ENCODE measurements around the gene FUBP3.

DNA sequence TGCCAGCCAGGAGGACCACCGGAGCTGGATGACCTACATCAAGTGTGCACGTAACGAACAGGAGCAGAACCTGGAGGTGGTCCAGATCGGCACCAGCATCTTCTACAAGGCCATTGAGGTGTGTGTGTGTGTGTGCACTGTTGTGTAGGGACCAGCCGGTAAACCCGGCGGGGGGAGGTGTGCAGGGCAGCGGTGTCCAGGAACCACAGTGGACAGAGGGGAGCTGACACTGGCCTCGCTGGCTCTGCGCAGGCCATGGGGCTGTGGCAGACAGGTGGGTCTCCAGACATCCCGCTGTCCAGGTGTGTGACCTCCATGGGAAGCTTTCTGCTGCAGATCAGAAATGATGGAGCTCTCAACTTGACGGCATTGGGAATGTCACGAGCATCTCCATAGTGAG, 88.8 kb downstream of the FUBP3 start:
- no peak for TF ChIP-seq POLR2A (IDR thresholded peaks at IDR 0.05)
- TF ChIP-seq, protein P1, sequence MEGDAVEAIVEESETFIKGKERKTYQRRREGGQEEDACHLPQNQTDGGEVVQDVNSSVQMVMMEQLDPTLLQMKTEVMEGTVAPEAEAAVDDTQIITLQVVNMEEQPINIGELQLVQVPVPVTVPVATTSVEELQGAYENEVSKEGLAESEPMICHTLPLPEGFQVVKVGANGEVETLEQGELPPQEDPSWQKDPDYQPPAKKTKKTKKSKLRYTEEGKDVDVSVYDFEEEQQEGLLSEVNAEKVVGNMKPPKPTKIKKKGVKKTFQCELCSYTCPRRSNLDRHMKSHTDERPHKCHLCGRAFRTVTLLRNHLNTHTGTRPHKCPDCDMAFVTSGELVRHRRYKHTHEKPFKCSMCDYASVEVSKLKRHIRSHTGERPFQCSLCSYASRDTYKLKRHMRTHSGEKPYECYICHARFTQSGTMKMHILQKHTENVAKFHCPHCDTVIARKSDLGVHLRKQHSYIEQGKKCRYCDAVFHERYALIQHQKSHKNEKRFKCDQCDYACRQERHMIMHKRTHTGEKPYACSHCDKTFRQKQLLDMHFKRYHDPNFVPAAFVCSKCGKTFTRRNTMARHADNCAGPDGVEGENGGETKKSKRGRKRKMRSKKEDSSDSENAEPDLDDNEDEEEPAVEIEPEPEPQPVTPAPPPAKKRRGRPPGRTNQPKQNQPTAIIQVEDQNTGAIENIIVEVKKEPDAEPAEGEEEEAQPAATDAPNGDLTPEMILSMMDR (IDR thresholded peaks at IDR 0.05): no peak

All from uterus (tissue), 2 donors.